ENCODE measurements around the gene NRCAM. TPM values are rescaled to one million over a fixed set of nuclear protein-coding genes. Genes with fewer than 3 reads are reported as not detected.

Gene NRCAM
- total and polyA plus RNA-seq, 10 of the 15 experiments (the other 5 are each of a cell fraction or from before 2014, with no cell fraction given) = 0.30 to 2.0 (median 1.0) TPM

DNA sequence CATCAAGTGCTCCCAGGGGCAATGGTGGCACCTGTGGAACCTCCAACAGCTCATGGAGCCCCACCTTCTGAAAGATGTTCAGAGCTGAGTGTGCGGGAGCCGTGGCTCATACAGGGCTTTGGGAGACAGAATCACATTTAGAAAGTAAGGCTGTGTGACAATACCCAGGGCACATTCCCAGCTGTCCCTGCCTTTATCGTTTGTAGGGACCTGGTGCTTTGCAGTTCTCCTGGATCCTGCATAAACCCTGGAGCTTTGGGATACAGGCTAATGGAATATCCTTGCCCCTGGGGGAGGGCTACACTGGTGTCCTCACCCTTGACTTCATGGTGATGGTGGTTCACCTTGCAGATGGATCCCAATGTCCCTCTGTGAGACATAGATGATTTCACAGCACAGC, 191.2 kb downstream of the NRCAM start (continued):
- TF ChIP-seq CUX1 (IDR thresholded peaks at IDR 0.05; ENCODE audit: insufficient replicate concordance, low read depth, low read length) = no peak
- TF ChIP-seq YBX1 (IDR thresholded peaks at IDR 0.05) = no peak

DNA sequence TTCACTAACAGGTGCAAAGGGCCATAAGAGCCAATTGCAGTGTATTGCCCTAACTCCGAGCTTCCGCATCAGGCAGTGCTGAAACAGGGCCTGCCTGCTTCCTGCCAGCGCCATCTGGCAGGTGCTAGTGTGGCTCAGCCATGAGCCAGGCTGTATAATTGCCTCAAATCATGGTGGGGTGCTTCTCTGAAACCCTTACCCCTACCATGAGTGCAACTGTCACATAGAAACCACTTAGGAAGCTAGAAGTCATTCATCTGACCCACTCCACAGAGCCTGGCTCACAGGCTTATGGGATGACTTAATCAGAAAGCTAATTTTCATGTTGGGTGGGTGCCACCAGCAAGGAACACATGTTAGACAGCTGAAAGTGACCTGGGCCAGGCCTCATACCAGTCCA, 192.8 kb downstream of the NRCAM start:
- Histone ChIP-seq H3K4me2 (ENCODE audit: control insufficient read depth, insufficient read depth) (no peak overlapping the region), H4K20me1 (ENCODE audit: control insufficient read depth, insufficient read depth) (no peaks in the 10 kb centered on the region), H3K27ac (ENCODE audit: control insufficient read depth, insufficient read depth) (no peak overlapping the region), H3K27me3 (replicated peaks in 1 of 2; ENCODE audit: control insufficient read depth in 2 of 2, insufficient read depth in 2 of 2, low read length in 1 of 2) (no peaks in the 10 kb centered on the region), H3K9ac (ENCODE audit: control insufficient read depth, insufficient read depth, low read length) (no peak overlapping the region), H3K79me2 (ENCODE audit: control insufficient read depth, insufficient read depth, low read length) (no peaks in the 10 kb centered on the region), H3K4me3 (no peak overlapping the region), H3K9me3 (replicated peaks; ENCODE audit: control insufficient read depth, insufficient read depth, low read length) (no peaks in the 10 kb centered on the region; the same call in 2 of the 3 replicates), H3K4me1 (ENCODE audit: control insufficient read depth, insufficient read depth, low read length) (no peaks in the 10 kb centered on the region), H3K36me3 (ENCODE audit: control insufficient read depth in 2 of 2, insufficient read depth in 2 of 2, low read length in 1 of 2) (no peaks in the 10 kb centered on the region), H2AFZ (ENCODE audit: control insufficient read depth, low read depth, low read length) (no peak overlapping the region)
- intact Hi-C loops (cut with micrococcal nuclease; ENCODE audit: unreplicated experiment) (no loop called here), in situ Hi-C loops (cut with MboI) (no loop called here)
- SMC1A ChIA-PET (ENCODE audit: uncharacterized antibody, unreplicated experiment) = no interaction called here
- POLR2A ChIA-PET = no interaction called here
- 16% methylated on average over 3 of the region's 3 CpGs for WGBS (ENCODE audit: insufficient coverage, insufficient replicate concordance, low lambda C conversion rate, missing lambda C conversion rate)
- BruUV-seq (replicated peaks) = no TSS peak
- ATAC-seq (no peak), DNase-seq (ENCODE audit: low read depth, low spot score) (no peak), FAIRE-seq (no peak)
- RAD21 ChIA-PET (ENCODE audit: unreplicated experiment) = no interaction called here
- CTCF ChIA-PET = no interaction called here
- TF ChIP-seq E2F8 (IDR thresholded peaks at IDR 0.05; ENCODE audit: low read depth, partially characterized antibody) (no peak), ZNF622 (IDR thresholded peaks at IDR 0.05) (no peak), RAD21 (IDR thresholded peaks at IDR 0.05; ENCODE audit: insufficient read depth, low read depth, low read length) (no peak), CBFB (IDR thresholded peaks at IDR 0.05; ENCODE audit: low read depth) (no peak), NBN (IDR thresholded peaks at IDR 0.05) (no peak), SMAD1 (IDR thresholded peaks at IDR 0.05; ENCODE audit: low read depth, partially characterized antibody) (no peak), SMC3 (IDR thresholded peaks at IDR 0.05; ENCODE audit: borderline replicate concordance, low read length) (no peak), PML (IDR thresholded peaks at IDR 0.05; ENCODE audit: low read length) (no peak), SIN3A (IDR thresholded peaks at IDR 0.05; ENCODE audit: low read depth, low read length) (no peak), CHD2 (IDR thresholded peaks at IDR 0.05; ENCODE audit: borderline replicate concordance, low read depth, low read length) (no peak), RB1 (IDR thresholded peaks at IDR 0.05; ENCODE audit: borderline replicate concordance) (no peak), RELA (IDR thresholded peaks at IDR 0.05; ENCODE audit: borderline replicate concordance, partially characterized antibody) (no peak), ESRRA (IDR thresholded peaks at IDR 0.05; ENCODE audit: low read length) (no peak), EZH2 (IDR thresholded peaks at IDR 0.05; ENCODE audit: borderline replicate concordance, control insufficient read depth, low read depth, low read length) (no peak)
